HUES64 (cell line): Measurements from ENCODE around the gene TSC2.
"Not testable (repeated sequence)": the region's sequence is repeated elsewhere in the genome, so short reads cannot be mapped to it uniquely, and the experiment has no call there.

ENCODE experiments used
- H3K27ac ChIP-seq: 2 replicates; pipeline ENCODE4 v1.7.0; 2013; ENCODE audit warnings: low read depth, low read length, inconsistent platforms
- H3K27me3 ChIP-seq: 2 replicates; pipeline ENCODE4 v1.6.1; 2013; ENCODE audit warnings: mild to moderate bottlenecking, low read length; ENCODE audit not compliant: insufficient read depth
- H3K36me3 ChIP-seq: 2 replicates; pipeline ENCODE4 v1.6.1; 2013; ENCODE audit warnings: mild to moderate bottlenecking, low read length; ENCODE audit not compliant: insufficient read depth
- H3K4me1 ChIP-seq: 2 replicates; pipeline ENCODE4 v1.6.1; 2013; ENCODE audit warnings: mild to moderate bottlenecking, low read length, moderate library complexity; ENCODE audit not compliant: insufficient read depth
- H3K4me3 ChIP-seq: 2 replicates; pipeline ENCODE4 v1.5.1; 2013; ENCODE audit warnings: mild to moderate bottlenecking, low read length, moderate library complexity
- H3K9ac ChIP-seq: 2 replicates; pipeline ENCODE4 v1.6.1; 2013; ENCODE audit warnings: mild to moderate bottlenecking, low read depth, low read length
- H3K9me3 ChIP-seq: 2 replicates; pipeline ENCODE4 v1.6.1; 2013; ENCODE audit warnings: low read depth, low read length; ENCODE audit not compliant: insufficient read depth
- WGBS: fragments of 150-250, 120-280 bp; methylation state at CpG from one replicate; pipeline ENCODE4 v1.1.7; 2013; ENCODE audit warnings: missing lambda C conversion rate; 5-methylcytosine and 5-hydroxymethylcytosine counted together

The TSC2 gene

DNA sequence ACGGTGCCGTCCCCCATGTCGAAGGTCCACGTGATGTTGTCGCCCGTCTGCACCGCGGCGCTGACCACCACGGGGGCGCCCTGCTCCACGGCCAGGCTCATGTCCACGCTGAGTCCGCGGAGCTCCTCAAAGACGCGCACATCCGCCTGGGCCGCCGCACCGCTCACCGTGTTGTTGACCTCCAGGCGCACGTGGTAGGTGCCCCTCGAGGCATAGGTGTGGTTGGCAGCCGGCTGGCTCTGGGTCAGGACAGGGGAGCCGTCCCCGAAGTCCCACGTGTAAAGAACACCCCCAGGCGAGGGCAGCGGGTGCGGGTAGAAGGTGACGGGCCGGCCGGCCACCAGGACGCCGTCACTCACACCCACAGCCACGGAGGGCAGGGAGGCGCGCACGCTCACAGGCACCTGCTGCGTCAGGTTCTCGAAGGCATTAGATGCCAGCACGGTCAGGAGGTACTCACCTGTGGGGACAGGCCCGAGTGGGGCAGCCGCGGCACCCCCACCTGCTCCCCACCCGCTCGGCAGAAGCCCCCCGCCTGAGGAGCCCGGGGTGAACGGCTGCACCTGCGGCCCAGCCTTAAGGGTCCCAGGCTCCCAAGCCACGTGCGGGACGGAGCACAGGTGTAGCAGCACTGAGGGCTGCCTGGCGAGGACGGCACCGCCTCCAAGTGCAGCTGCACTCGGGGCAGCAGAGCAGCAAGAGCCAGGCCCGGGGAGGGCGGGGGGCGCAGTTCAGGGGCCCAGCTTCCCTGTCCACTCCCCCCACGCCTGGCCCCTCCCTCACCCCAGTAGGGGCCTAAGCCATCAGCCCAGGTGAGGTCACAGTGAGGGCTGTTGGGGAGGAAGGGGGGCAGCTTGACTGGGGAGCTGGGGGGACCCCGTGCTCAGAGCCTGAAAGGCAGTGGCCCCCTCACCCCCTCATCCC, 63.9 kb downstream of the TSC2 start:
- not testable (repeated sequence) for H3K27me3 ChIP-seq, H3K4me3 ChIP-seq, H3K4me1 ChIP-seq, H3K27ac ChIP-seq, H3K36me3 ChIP-seq, H3K9me3 ChIP-seq, H3K9ac ChIP-seq
- WGBS = 96% methylated on average over 61 of the region's 65 CpGs

DNA sequence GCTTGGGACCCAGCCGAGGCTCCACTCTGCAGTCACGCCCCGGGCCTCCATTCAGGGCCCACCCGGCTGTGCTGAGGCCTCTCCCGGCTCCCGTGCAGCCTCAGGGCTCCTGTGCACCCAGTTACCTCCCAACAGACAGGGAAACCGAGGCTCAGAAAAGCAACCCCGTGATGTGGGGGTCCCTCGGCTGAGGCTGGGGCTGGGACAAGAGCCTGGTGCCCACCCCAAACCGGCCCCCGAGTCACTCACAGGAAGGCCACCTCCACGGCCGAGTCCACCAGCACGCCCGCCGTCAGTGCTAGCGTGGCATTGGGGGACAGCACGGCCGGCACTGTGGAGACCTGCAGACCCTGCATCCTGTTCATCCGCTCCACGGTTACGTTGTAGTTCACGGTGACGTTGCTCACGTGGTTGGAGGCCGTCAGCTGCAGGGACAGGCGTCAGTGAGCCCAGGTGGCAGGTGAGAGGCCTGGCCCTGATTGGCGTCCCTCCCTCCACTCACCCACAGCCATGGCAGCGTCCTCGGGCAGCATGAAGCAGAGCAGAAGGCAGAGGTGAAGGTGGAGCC, 64.8 kb downstream of the TSC2 start:
- H3K27ac ChIP-seq, H3K9ac ChIP-seq, H3K4me3 ChIP-seq, H3K36me3 ChIP-seq, H3K27me3 ChIP-seq, H3K4me1 ChIP-seq, H3K9me3 ChIP-seq: not testable (repeated sequence)
- WGBS = 94% methylated on average over 28 of the region's 30 CpGs

DNA sequence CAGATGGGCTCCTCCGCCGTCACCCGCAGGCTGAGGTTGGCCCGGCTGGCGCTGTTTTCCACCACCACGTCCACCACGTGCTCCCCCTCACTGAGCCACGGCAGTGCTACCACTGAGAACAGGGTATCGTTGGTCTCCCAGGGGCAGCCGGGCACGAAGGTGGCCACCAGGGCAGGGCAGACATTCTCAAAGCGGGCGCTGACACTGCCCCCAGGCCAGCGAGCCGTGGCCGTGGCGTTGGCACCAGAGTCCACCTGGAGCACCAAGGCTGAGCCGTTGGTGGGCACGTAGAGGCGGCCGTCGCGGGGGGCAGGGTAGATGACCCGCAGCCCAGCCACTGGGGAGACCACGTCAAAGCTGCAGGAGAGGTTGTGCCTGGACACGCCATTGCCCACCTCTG, 66.4 kb downstream of the TSC2 start:
- not testable (repeated sequence) for H3K27me3 ChIP-seq, H3K9me3 ChIP-seq, H3K4me3 ChIP-seq, H3K4me1 ChIP-seq, H3K9ac ChIP-seq, H3K27ac ChIP-seq, H3K36me3 ChIP-seq
- WGBS = 96% methylated on average over 26 of the region's 26 CpGs

DNA sequence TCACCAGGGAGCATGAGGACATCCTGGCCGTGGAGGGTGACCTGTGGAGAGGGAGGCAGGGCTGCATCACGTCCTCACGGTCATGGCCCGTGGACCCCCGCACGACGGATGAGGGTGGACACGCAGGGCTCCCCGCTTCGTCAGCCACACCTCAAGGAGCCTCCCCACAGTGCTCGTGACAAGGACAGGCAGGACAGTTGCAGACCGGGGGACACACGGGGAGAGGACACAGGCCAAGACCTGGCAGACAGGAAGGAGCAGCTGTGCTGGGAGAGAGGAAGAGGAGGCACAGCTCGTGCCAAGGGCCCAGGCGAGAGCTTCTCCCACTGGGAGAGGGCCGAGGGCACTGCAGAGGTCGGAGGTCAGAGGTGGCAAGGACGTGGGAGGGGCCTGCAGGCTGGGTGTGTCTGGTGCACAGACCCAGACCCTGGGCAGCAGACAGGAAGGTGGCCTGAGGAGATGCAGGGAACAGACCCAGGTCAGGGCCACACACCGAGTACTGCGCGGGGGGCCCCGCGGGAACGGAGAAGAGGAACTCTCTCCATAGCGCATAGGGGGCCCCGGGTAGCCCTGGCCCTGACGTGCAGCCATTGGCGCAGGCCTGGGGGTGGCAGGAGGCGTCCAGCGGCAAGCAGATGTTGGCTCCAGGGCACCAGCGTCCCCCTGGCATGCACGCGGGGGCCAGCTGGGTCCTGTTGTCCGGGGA, 67.3 kb downstream of the TSC2 start:
- not testable (repeated sequence) for H3K36me3 ChIP-seq, H3K4me1 ChIP-seq, H3K27me3 ChIP-seq, H3K9me3 ChIP-seq, H3K4me3 ChIP-seq, H3K27ac ChIP-seq, H3K9ac ChIP-seq
- WGBS = 95% methylated on average over 28 of the region's 34 CpGs

DNA sequence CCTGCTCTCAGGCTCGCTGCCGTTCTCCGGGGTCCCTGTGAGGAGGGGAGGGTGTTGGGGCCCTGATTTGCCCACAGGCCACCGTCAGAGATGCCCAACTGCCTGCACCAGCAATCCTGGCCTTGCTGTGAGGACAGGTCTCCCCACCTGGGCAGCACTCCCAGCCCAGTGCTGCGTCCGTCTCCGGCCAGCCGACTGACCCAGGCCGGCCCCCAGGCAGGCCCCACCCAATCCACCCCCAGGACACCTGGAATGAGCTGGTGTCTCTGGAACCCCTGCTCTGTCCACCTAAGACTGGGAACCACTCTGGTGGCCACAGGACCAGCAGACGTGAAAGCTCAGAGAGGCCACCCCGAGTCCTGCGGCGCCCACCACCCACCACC, 67.8 kb downstream of the TSC2 start:
- Histone ChIP-seq H3K4me3 (no peak overlapping the region), H3K27me3 (no peaks in the 10 kb centered on the region), H3K36me3 (0 out of 2 replicates have a peak, but pooled peaks cover 4% of the 10 kb centered on the region), H3K4me1 (no peaks in the 10 kb centered on the region), H3K27ac (no peak overlapping the region), H3K9me3 (no peaks in the 10 kb centered on the region), H3K9ac (no peak overlapping the region)
- WGBS = 94% methylated on average over 13 of the region's 13 CpGs

DNA sequence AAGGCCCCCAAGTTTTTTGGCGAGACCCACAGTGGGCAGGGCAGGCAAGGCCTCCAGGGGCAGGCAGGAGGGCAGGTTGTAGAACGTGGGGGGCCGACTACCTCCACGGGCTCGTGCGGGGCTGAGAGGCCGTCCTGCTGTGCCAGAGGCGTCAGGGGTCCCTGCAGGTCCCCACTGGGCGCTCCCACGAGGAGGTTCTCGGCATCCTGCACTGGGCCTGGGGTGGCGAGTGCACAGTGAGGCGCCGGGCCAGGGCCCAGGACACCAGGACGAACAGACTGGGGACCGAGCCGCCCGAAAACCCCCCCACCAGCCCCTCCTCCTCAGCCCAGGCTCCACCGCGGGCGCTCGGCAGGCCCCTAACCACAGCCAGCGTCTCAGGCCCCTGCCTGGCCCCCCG, 68.6 kb downstream of the TSC2 start:
- not testable (repeated sequence) for H3K27ac ChIP-seq, H3K9ac ChIP-seq, H3K36me3 ChIP-seq, H3K27me3 ChIP-seq, H3K9me3 ChIP-seq, H3K4me3 ChIP-seq, H3K4me1 ChIP-seq
- WGBS = 94% methylated on average over 17 of the region's 24 CpGs

DNA sequence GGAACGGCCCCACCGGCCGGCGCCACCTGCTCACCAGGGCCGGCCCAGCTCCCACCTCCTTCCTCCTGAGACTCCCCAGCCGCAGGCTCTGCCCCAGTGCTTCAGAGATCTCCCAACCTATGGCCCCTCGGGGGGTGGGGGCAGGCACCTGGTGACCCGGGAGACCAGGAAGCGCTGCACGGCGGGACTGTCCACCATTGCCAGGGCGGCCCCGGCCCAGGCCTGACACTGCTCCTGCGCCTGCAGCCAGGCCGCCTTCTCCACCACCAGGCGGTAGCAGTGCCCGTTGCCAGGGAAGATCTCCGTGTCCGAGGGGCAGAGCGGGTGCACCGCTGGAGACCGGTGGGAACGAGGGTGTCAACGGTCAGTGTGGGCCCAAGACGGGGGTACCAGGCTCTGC, 69.6 kb downstream of the TSC2 start:
- H3K27ac ChIP-seq, H3K36me3 ChIP-seq, H3K4me1 ChIP-seq, H3K4me3 ChIP-seq, H3K9me3 ChIP-seq, H3K9ac ChIP-seq, H3K27me3 ChIP-seq: not testable (repeated sequence)
- 94% methylated on average over 19 of the region's 25 CpGs for WGBS

DNA sequence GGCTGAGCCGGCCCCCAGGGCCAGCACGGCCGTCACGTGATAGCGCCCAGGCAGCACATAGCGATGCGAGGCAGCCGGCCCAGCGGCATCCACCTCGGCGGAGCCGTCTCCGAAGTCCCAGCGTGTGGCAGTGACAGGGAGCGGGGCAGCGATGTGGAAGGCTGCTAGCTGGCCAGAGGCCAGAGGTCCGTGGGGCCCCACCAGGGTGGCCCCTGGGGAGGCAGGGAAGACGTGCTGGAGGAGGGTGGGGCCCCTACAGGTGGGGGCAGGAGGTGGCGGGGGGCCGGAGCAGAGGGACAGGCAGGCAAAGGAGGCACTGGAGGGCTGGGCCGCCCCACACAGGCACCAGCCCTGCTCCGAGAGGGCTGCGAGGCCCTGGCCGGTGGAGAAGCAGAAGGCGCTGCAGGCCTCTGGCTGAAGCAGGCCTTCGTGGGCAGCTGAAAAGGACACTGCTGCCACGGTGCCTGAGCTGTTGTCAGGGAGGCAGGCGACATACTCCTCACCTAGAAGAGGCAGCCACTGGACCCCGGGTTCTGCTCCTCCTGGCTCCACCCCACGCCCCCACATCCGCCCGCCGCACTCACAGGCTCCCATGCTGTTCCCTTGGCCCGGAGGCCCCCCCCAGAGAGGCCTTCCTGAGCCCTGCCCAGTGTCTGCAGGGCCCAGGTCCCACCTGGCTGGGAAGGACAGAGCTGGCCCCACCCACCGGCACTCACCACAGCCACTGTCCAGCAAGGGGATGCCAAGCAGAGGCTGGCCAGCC, 70.4 kb downstream of the TSC2 start:
- not testable (repeated sequence) for H3K36me3 ChIP-seq, H3K4me3 ChIP-seq, H3K27me3 ChIP-seq, H3K27ac ChIP-seq, H3K9ac ChIP-seq, H3K9me3 ChIP-seq, H3K4me1 ChIP-seq
- WGBS = 92% methylated on average over 24 of the region's 35 CpGs

DNA sequence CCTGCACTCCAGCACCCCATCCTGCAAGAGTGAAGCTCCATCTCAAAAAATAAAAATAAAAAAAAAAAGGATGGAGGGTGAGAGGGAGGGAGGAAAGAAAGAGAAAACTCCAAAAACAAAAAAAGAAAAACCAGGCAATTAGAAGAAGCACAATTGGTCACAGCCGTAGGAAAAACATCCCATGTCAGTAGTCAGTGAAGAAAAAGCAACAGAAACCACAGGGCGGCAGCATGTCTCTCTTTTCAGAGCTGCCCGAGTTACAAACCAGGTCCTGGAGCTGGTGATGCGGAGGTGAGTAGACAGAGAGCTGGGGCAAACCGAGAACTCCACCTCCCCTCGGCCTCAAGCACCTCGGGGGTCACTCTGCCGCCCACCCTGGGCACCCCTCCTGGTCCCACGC, 73.5 kb downstream of the TSC2 start:
- WGBS = 69% methylated on average over 6 of the region's 9 CpGs
- not testable (repeated sequence) for H3K36me3 ChIP-seq, H3K27me3 ChIP-seq, H3K27ac ChIP-seq, H3K4me3 ChIP-seq, H3K4me1 ChIP-seq, H3K9me3 ChIP-seq, H3K9ac ChIP-seq

DNA sequence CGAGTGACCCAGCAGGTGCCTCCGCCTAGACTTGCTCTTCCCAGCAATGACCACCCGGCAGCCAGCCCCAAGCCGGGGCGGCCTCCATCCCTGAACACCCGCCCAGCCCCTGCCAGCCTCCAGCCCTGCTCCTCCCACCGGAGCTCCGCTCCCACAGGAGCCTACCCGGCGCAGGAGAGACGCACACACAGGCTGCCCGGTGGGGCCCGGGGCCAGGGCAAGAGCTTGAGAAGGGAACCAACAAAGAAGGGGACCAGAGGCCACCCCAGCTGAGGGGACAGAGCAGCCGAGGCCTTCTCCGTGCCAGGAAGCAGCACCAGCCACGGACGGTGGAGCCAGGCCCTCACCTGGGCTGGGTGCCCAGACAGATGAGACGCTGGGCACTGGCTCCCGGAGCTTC, 74.1 kb downstream of the TSC2 start:
- Histone ChIP-seq H3K9ac (no peak overlapping the region), H3K27ac (no peak overlapping the region), H3K36me3 (no peaks in the 10 kb centered on the region), H3K9me3 (no peaks in the 10 kb centered on the region), H3K4me3 (no peak overlapping the region), H3K4me1 (no peaks in the 10 kb centered on the region; the same call in 1 of the 2 replicates), H3K27me3 (no peaks in the 10 kb centered on the region)
- 90% methylated on average over 18 of the region's 19 CpGs for WGBS

DNA sequence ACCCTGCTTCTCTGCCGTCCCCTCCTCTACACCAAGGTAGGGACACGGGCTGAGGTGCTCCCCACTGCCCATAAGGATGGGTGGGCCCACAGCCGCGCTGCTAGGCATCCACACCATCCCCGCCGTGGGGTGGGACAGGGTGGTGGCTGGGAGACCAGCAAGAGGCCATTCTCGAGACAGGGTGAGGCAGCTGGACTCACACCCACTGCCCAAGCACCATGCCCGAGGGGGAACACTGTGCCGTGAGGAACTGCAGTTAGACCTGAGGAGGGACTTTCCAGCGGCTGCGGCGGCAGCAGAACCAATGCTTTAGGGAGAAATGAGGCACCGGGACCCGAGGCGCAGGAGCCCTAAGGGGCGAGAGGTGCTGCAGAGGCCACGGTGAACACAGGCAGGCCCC, 74.6 kb downstream of the TSC2 start:
- Histone ChIP-seq H3K36me3 (no peaks in the 10 kb centered on the region), H3K27ac (no peak overlapping the region), H3K9ac (no peak overlapping the region), H3K4me3 (no peak overlapping the region), H3K9me3 (no peaks in the 10 kb centered on the region), H3K27me3 (no peaks in the 10 kb centered on the region), H3K4me1 (no peaks in the 10 kb centered on the region; the same call in 1 of the 2 replicates)
- WGBS = 95% methylated on average over 16 of the region's 17 CpGs
